Amygdala (tissue), 56 donors: ENCODE results near the gene SEL1L.
A peak's percentile ranks its signal among the peaks of the same experiment; 100 is the strongest.
"Not testable (repeated sequence)": the region's sequence is repeated elsewhere in the genome, so short reads cannot be mapped to it uniquely, and the experiment has no call there.

Experiments
- DNase-seq, 56 donors: peaks; one replicate each; lab custom pipeline; 2025; lab: John Stamatoyannopoulos, UW

SEL1L gene

DNA sequence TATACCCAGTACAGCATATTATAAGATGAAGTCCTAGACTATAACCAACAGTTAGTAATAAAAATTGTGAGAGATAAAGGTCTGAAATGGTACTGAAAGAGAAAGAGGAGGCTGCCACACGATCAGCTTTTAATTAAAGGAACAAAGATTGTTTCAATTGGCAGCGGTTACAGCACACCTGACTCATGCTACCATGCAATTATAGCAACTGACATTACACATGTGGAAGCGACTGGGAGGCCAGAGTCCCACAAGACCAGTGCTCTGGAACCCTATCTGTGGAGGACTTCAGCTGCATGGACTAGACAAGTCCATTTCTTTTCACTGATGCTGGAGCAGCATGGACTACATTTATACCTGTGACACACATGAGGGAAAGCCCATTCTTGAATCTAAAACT, 55.2 kb downstream of the SEL1L start:
- no peak for DNase-seq

DNA sequence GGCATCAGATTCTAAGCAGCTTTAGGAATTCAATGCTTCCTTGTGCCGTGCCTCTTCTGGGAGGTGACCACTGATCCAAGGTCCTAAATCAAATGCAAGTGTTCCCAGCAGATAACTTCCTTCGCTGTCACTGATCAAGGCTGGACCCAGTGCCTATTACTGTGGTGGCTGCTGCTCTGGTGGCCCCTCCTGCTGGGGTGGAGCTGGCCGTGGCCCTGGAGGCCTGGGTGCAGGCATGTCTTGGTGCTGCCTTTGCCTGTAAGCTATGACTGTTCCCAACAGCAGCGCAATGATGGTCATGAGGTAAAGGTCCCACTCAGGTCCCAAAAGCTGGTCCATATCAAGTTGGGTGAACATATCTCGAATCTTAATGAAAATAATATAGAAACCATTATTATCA, 56.8 kb downstream of the SEL1L start:
- DNase-seq, result no peak

DNA sequence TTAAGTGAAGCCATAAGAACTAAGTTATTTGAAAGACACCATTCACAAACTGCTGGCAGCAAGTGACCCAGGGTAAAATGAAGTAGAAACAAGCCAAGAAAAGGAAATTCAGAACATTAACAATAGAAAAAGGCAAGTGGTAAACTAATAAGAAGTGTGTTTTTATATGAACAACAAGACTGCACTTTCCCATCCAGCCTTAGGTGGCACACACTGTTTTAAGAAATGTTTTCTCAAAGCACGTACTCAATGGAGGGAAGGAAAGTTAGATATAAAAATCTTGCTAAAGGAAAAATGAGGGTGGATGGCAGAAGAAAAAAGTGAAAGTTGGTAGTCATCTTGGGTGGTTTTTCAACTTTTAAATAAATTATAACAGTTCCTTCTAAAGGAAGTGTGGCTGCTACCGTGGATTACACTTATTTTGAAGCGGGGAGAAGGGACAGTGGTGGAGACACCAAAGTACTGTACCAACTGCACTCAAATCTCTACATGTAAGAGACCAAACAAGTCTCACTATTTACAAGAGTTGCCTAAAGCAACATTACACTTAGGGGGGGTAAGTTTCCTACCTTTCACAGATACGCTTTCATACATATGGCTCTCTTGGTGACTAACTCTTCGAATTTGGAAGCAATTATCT, 58.8 kb downstream of the SEL1L start:
- no peak for DNase-seq

DNA sequence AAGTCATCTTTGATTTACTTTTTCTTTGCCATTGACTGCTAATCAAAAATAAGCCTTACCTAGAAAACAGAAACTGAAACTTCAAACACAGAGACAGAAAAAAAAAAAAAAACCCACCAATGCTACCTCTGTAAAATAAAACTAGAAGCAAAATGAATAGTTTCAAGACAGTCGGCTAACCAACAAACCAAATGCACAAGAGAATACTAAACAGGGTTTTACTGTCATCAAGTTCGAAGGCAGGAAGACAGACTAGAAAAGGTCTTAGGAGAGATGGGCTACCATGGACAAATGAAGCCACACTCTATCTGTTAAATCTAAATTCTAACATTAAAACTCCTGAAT, 59.5 kb downstream of the SEL1L start:
- no peak for DNase-seq

DNA sequence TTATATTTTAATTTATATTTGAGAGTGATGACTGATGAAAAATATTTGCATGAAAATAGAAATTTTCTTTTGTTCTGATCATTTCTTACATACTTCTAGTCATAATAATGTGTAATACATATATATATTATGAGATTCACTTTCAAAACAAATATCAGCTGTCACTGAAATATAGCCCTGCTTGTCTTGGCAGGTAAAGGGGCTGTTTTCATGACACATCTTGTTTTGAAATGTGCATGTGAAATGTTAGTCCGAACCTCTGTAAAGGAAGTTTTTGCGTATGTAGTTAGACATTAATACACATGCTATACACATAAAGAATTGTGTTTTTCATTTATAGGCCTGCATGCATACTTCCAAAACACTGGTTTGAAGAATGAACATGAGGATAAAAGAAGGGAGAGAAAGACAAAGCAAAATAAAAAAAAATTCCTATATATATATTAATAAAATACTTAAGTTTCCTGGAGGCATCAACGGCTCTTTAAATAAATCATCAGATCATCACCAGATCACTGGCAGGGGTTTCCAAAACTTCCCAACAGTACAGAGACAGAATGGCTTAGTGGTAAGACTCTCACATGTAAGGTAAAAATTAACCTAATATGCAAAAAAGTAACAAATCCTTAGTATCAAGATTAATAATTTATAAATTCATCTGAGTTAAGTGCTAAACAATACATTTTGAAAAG, 60.1 kb downstream of the SEL1L start:
- no peak for DNase-seq

DNA sequence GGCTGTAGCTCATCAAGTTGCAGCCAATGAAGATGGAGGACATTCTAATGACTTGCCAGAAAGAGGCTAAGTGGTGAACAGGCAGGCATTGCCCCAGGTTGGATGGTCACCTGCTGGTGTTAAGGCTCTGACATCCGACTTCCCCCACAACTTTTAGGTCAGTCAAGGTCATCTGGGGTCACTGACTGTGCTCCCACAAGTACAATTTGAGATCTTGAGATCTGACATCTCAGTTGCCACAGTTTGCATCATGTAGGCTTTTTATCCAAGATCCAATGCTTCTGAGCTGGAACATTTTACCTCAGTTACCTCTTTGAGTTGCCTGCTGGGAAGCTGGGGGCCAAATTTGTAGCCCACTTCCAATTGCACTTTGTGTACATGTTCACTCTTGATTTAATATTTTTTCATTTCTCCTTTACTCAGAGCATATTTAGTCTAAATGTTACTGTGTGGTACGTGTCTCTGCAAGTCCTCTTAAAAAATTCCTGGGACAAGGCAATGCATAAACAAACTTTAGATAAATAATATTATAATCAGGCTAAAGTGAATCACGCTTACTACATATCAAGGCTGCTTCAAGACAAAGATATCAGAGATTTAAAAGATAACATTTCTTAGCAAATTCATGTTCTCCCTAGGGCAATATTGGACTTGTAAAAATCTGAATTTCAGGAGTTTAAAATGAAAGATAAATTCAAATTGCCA, 61.4 kb downstream of the SEL1L start:
- no peak for DNase-seq

DNA sequence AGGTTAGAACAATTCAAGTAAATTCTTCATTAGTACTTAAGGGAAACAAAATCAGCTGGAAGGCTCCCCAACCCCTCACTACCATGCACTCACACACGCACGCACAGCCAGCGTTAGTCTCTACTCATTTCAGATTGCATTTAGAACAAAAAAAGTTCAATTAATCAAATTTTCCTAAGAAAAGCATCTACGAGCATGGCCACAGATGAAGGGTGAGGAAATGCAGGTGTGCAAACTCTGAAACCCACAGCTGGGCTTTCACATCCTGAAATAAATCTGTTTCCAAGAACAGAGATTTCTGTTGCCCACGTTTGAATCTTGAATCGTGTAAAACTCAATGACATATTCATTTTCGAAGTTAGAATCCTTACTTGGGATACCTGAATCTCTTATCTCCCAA, 62.6 kb downstream of the SEL1L start:
- no peak for DNase-seq

DNA sequence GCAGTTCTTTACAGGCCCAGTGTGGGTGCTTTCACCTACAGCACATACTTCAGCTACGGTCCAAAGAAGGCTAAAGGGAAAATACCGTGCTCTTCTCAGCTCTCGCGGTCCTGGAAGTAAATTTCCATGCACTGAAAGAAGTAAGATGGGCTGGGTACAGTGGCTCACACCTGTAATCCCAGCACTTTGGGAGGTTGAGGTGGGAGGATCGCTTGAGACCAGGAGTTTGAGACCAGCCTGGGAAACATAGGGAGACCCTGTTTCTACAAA, 63.2 kb downstream of the SEL1L start:
- DNase-seq, result not testable (repeated sequence)

DNA sequence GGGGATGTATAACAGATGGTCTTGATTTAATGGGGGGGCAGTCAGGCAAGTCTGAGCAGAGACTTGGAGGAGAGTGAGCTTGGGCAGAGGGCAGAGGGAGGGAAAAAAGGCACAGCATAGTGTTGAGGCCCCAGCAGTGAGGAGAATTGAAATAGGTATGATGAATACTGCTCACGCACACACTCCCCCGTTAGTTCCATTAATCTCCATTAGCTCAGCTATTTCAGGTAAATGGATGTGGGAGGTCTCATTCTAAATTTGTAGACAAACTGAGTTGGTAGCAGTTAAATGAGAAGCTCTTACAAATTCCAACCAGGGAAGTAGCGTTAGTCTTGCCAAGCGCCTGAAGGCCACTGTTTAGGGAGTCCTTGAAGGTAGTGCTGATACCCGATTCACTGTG, 66.8 kb downstream of the SEL1L start:
- no peak for DNase-seq

DNA sequence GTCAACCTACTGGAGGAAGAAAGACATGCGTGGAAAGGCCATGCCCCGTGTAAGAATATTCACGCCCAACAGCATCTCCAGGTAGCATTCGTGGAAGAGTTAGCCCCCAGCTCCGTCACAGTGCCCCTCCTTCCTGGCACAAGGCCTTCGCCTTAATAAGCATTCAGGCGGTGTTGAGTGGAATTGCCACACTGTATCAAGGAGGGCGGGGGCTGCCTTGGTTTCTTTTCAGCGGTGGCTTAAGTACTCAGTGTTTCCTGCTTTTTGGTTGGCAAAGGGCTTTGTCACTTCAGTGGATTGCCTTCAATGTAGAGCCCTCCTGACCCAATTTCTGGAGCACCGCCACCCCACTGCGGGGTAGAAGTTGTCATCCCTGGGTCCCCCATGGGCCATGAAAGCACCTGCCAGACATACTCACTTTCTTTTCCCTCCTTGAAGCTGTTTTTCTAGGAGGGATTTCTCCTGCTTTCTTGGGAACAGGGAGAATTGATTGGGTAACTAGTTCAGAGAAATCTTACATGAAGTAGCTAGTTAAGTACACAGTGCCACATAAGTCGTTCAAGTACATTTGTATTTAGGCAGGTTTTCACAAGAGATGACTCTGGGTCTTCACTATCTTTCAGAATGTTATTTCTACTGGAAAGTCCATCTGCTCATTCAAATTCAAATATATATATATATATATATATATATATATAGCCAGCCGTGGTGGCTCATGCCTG, 68.0 kb downstream of the SEL1L start:
- DNase-seq, result no peak

DNA sequence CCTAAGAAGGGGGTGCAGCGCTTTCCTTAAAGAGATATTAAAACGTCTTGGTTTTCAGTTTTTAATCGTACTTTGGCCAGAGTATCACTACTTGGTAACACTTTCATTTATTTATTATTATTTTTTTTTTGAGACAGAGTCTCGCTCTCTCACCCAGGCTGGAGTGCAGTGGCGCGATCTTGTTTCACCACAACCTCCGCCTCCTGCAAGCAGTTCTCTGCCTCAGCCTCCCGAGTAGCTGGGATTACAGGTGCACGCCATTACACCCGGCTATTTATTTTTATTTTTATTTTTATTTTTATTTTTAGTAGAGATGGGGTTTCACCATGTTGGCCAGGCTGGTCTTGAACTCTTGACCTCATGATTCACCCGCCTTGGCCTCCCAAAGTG, 68.7 kb downstream of the SEL1L start:
- DNase-seq, result not testable (repeated sequence)

DNA sequence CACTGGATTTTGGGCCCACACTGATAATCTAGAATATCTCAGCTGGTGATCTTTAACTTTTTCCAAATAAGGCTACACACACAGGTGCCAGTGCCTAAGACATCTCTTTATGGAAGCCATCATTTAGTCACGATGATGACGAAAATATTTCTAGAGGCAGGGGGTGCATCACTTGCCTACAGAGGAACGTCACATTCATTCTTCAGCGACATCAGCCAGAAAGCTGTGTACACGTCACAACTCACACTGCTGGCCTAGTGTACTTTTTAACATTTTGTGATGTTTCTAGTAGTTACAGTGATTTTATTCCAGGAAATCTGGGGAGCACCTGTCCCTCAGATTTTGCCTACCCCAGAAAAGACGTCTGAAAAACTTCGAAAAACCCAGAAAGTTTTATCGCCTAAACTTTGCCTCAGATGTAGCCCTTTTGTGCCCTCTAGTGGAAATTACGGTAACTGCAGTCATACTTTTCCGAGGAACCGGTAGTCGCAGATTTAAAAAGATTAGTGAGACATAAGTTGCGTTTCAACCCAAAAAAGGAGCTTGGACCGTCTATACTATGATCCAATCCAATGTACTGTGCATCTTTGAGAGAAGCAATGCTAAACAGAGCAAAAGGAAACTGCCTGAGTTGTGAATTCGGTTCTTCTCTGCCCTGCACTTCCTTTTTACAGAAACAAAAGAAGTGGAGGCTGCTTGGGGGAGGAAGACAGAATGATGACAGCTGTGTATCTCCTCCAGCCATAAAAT, 69.2 kb downstream of the SEL1L start:
- DNase-seq, result peak in 19 of 56 donors; percentile 10 to 75 (median 30)

DNA sequence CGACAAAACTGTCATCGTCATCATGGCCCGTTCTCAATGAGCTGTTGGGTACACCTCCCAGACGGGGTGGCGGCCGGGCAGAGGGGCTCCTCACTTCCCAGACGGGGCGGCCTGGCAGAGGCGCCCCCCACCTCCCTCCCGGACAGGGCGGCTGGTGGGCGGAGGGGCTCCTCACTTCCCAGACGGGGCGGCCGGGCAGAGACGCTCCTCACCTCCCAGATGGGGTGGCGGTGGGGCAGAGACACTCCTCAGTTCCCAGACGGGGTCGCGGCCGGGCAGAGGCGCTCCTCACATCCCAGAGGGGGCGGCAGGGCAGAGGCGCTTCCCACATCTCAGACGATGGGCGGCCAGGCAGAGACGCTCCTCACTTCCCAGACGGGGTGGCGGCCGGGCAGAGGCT, 71.3 kb downstream of the SEL1L start:
- DNase-seq, result not testable (repeated sequence)

DNA sequence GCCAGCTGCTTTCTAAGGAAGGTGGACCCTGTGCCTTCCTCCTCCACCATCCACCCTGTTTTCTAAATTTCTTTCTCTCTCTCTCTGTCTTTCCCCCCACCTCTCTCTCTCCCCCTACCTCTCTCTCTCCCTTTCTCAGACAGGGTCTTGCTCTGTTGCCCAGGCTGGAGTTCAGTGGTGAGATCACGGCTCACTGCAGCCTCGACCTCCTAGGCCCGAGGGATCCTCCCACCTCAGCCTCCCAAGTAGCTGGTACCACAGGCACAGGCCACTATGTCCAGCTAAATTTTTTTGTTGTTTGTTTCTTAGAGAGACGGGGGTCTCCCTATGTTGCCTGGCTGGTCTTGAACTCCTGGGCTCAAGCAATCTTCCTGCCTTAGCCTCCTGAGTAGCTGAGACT, 73.7 kb downstream of the SEL1L start:
- no peak for DNase-seq

DNA sequence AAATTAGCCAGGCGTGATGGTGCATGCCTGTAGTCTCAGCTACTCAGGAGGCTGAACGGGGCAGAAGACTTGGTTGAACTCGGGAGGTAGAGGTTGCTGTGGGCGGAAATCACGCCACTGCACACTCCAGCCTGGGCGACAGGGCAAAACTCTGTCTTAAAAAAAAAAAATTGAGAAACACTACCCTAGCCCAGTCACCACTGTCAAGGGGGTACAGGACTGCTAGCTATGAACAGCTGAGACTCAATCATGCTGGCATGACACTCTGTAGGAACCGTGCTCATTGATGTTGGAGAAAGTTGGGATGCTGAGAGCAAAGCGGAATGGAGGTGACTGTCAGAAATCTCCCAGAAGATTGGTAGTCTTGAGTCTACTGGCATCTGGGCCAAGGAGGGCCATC, 75.3 kb downstream of the SEL1L start:
- DNase-seq, result no peak

DNA sequence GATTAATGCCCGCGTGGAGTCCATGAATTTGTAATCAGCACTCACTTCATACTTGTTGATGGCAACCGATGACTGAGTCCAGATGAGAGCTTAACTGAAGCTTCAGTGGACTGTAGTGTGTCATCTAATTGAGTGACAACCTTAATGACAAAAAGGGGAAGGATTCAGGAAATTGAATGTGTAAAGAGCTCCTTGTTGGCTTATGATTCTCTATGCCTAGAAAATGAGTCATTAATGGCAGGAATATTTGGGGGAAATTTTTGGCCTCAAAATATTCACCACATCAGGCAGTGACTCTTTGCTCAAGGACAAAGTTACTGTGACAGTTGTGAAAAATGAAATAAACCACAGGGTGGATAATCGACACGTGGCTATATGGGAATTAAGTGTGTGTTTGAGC, 78.3 kb downstream of the SEL1L start:
- DNase-seq, result no peak

DNA sequence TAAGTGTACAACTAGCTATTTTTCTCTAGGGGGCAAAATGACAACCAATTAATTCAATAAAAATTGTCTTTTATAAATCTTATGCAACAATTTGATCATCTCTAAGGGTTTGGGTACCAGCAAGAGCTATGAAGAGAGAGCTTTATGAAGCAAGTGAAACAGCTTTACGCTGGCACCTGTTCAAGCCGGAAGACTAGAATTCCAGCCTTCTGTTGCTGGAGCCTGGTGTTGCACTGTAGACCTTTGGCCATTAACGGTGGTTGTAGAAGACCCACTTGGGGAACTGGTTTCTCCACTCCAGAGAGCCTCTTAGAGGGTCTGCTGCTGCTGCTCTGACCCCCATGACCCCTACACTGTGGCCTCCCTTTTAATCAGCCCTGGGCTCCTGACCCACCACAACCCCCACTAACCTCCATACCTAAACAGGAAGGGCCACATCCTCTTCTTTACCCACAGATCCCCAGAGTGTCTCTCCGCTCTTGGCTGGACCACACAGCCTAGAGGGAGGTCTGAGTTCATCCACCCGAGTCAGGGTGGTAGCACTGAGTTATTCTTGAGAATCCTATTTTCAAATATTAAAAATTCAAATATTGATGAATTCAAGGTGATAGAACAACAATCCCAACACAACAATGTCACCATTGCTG, 79.0 kb downstream of the SEL1L start:
- no peak for DNase-seq

DNA sequence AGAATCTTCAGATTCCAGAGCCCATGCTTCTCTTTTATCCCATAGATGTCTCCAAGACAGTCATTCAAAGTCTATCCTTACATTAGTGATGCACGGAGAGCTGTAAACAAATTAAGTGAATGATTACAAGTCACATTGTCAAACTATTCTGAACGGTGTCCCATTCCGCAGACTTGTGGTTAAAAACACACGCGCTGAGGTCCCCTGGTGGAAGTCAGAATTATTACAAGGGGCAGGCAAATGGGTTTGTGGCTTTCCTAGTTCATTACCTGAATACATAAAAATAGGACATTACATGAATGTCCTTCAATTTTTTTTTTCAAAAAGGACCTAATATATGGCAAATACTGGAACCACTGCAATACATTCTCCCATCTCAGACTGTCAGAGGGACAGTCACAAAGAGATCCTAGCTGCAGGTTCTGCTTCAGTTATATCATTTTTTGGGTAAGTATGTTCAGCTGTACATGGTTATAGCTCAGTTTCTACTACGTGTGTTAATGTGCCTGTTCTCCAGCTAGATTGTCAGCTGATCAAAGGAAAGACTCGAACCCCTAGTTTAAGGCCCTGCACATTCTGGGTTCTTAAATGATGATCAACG, 80.4 kb downstream of the SEL1L start:
- DNase-seq, result peak in 31 of 56 donors; percentile 7 to 75 (median 25)

DNA sequence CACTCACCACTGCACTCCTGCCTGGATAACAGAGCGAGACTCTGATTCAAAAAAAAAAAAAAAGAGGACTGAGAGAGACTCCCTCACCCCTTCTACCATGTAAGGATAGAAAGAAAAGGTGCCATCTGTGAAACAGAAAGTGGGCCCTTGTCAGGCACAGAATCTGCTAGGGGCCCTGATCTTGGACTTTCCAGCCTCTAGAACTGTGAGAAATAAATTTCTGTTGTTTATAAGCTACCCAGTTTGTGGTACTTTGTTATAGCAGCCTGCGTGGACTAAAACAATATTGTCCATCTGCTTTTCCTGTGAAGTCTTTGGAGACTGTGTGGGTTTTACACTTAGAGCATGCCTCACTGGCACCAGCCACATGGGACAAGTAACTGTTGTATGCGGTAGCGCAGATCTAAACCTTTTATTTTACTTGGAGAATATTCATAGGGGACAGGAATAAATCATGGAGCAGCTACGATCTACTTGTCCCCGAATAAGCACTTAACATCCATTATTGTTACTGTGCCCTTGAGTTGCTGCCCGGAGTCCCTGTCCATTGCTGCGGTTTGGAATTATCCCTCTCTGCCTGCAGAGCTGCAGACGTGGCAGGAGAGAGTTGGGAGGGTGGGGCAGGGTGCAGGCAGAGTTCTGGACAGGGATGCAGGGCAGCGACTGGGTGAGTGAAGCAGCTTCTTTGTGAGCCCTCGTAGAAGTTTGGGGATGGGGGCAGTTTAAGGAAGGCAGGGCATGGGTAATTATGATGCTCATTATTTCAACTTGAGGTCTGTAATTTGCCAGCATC, 81.1 kb downstream of the SEL1L start:
- DNase-seq, result no peak
